Upper lobe of left lung (tissue), 6 donors: Measurements from ENCODE around the gene NAV2. TPM values are rescaled to one million over a fixed set of nuclear protein-coding genes. Genes with fewer than 3 reads are reported as not detected.
"Not testable (repeated sequence)": the region's sequence is repeated elsewhere in the genome, so short reads cannot be mapped to it uniquely, and the experiment has no call there.

ENCODE experiments used
- ATAC-seq, 2 donors: fragments of 200-7000 bp; cut with Tn5 transposase; one replicate each; pipeline ENCODE4 v1.9.1; 2022; ENCODE audit warnings: mild to moderate bottlenecking in 2 of 2, moderate library complexity in 2 of 2; ENCODE audit not compliant: low FRiP score in 2 of 2
- DNase-seq, 2 donors: peaks; one replicate each; pipeline ENCODE4 v3.0.0-alpha.2; 2019 to 2020
- H3K27ac ChIP-seq, 4 donors: fragments of 200-600 bp; sonication (generic); one replicate each; pipeline ENCODE4 v1.5.1; 2016 to 2019
- H3K27me3 ChIP-seq, 4 donors: fragments of 200-600 bp; sonication (generic); one replicate each; pipeline ENCODE4 v1.5.1; 2017 to 2019
- H3K36me3 ChIP-seq, 4 donors: fragments of 200-600 bp; sonication (generic); one replicate each; pipeline ENCODE4 v1.5.1; 2016 to 2019
- H3K4me1 ChIP-seq, 4 donors: fragments of 200-600 bp; sonication (generic); one replicate each; pipeline ENCODE4 v1.5.1; 2018 to 2019
- H3K4me3 ChIP-seq, 4 donors: fragments of 200-600 bp; sonication (generic); one replicate each; pipeline ENCODE4 v1.5.1; 2017 to 2019; ENCODE audit warnings: mild to moderate bottlenecking in 2 of 4, moderate library complexity in 1 of 4
- H3K9me3 ChIP-seq, 4 donors: fragments of 200-600 bp; sonication (generic); one replicate each; pipeline ENCODE4 v1.5.1; 2018 to 2019
- EP300 ChIP-seq, 4 donors: sonication (generic); formaldehyde crosslinking; IDR thresholded peaks; one replicate each; pipeline ENCODE4 v1.5.1; 2017; ENCODE audit warnings: antibody characterized with exemption in 4 of 4, control low read depth in 2 of 4
- POLR2A ChIP-seq, 4 donors: fragments of 450-650 bp; IDR thresholded peaks; one replicate each; pipeline ENCODE4 v1.5.1; 2016 to 2017; ENCODE audit warnings: antibody characterized with exemption in 4 of 4, mild to moderate bottlenecking in 2 of 4
- POLR2AphosphoS5 ChIP-seq, 2 donors: sonication (generic); formaldehyde crosslinking; IDR thresholded peaks; one replicate each; pipeline ENCODE4 v1.5.1; 2017; ENCODE audit warnings: antibody characterized with exemption in 2 of 2
- WGBS, 2 donors: methylation state at CpG; one replicate each; pipeline ENCODE4 v1.1.5; 2017 to 2018; 5-methylcytosine and 5-hydroxymethylcytosine counted together
- total RNA-seq, 6 donors: library from RNA; depleted of rRNA in 4 of 6; stranded (reverse); fragments of >200 nt in 4 of 6; gene quantifications; one replicate each; pipeline versions ENCODE4 v1.1.0 to v1.2.1, GENCODE V29; 2016 to 2021
- TF ChIP-seq, protein P1 (sequence below), 6 experiments: fragments of 450-650 bp in 4 of 6; fragments of 200-600 bp in 2 of 6; sonication (generic) in 2 of 6; IDR thresholded peaks; one replicate each; pipeline ENCODE4 v1.5.1; 2016 to 2019; ENCODE audit warnings: antibody characterized with exemption in 6 of 6
- donor health status: DM: no; HTN: no; CAD: no; lungs with moderate emphysema.
- donor health status: DM: no; HTN: yes; CAD: no; lungs with severe emphysema.

Gene NAV2
- total RNA-seq, 6 donors from 2014 or later: 40.5 to 61.4 (median 52.3) TPM

DNA sequence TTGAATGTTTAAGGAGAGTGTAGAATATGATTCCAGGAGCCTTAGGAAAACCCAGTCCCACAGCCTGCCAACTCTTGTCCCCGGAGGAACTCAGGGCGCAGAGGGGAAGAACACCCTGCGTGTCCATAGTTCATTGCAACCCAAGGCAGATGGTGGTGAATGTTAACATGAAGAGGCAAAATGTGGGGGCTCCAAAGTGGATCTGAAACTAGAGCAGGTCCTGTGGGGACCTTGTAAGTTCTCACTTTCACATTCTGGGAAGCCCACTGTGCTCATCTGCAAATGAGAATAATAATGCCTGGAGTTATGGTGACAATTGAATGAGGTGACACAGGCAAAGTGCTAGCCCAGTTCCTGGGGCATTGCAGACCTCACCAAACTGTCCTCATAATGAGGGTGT lies 246.6 kb downstream of the NAV2 start:
- DNase-seq: no peak
- no peak for ATAC-seq
- H3K27ac ChIP-seq: no peak overlapping the region

DNA sequence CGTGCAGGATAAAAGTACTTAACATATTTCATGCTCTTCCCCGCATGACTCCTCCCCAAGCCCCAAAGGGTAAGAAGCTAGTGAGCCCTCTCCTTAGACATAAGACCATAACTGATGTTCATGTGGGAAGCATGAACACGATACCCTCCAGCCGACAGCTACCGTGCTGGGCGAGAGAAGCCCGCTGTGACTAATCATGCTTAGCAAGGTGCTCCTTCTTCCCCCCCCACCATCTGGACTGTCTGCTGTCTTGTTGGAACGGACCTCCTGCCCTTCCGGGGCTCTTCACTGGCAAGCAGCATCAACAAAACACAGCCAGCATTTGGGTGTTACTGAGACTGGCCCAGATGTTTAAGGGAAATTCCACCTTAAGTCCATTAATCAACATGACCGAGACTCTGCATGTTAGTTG lies 247.0 kb downstream of the NAV2 start:
- Histone ChIP-seq H3K36me3 (peaks cover 0 to 3% (median 0%) of the 10 kb centered on the region in 4 donors), H3K9me3 (no peaks in the 10 kb centered on the region), H3K4me3 (no peak overlapping the region), H3K4me1 (peaks cover 0 to 8% (median 2%) of the 10 kb centered on the region in 4 donors), H3K27ac (no peak overlapping the region), H3K27me3 (no peaks in the 10 kb centered on the region)
- no peak for ATAC-seq
- no peak for TF ChIP-seq POLR2AphosphoS5 (IDR thresholded peaks at IDR 0.05)
- no peak for TF ChIP-seq EP300 (IDR thresholded peaks at IDR 0.05)
- TF ChIP-seq, protein P1, sequence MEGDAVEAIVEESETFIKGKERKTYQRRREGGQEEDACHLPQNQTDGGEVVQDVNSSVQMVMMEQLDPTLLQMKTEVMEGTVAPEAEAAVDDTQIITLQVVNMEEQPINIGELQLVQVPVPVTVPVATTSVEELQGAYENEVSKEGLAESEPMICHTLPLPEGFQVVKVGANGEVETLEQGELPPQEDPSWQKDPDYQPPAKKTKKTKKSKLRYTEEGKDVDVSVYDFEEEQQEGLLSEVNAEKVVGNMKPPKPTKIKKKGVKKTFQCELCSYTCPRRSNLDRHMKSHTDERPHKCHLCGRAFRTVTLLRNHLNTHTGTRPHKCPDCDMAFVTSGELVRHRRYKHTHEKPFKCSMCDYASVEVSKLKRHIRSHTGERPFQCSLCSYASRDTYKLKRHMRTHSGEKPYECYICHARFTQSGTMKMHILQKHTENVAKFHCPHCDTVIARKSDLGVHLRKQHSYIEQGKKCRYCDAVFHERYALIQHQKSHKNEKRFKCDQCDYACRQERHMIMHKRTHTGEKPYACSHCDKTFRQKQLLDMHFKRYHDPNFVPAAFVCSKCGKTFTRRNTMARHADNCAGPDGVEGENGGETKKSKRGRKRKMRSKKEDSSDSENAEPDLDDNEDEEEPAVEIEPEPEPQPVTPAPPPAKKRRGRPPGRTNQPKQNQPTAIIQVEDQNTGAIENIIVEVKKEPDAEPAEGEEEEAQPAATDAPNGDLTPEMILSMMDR (IDR thresholded peaks at IDR 0.05): no peak
- TF ChIP-seq POLR2A (IDR thresholded peaks at IDR 0.05): no peak
- DNase-seq: no peak
- 92 to 97% methylated on average over 10 of the region's 10 CpGs for WGBS, 2 donors

More for the DNA sequence above, 246.6 kb downstream of the NAV2 start:
- 88 to 91% methylated on average over 3 of the region's 3 CpGs for WGBS, 2 donors
- no peak overlapping the region for H3K4me3 ChIP-seq
- peaks cover 0 to 8% (median 2%) of the 10 kb centered on the region in 4 donors for H3K4me1 ChIP-seq
- H3K27me3 ChIP-seq: no peaks in the 10 kb centered on the region
- TF ChIP-seq POLR2AphosphoS5 (IDR thresholded peaks at IDR 0.05) (no peak), EP300 (IDR thresholded peaks at IDR 0.05) (no peak), POLR2A (IDR thresholded peaks at IDR 0.05) (no peak)
- TF ChIP-seq, protein P1 (IDR thresholded peaks at IDR 0.05): no peak
- H3K36me3 ChIP-seq: peaks cover 0 to 3% (median 0%) of the 10 kb centered on the region in 4 donors
- no peaks in the 10 kb centered on the region for H3K9me3 ChIP-seq

DNA sequence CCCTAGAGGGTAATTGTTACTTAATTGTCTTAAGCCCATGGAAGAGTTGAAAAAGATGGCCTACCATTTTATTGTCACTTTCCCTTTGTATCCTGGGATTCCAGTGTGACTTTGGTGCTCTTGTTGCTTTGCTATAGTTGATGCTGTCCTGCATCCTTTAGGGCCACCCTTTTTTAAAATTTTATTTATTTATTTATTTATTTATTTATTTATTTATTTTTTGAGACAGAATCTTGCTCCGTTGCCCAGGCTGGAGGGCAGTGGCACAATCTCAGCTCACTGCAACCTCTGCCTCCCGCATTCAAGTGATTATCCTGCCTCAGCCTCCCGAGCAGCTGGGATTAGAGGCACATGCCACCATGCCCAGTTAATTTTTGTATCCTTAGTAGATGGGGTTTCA lies 247.8 kb downstream of the NAV2 start:
- 92 to 94% methylated on average over 3 of the region's 3 CpGs for WGBS, 2 donors
- not testable (repeated sequence) for H3K36me3 ChIP-seq, ATAC-seq, H3K4me1 ChIP-seq, H3K27me3 ChIP-seq, H3K27ac ChIP-seq, H3K9me3 ChIP-seq, H3K4me3 ChIP-seq, DNase-seq

DNA sequence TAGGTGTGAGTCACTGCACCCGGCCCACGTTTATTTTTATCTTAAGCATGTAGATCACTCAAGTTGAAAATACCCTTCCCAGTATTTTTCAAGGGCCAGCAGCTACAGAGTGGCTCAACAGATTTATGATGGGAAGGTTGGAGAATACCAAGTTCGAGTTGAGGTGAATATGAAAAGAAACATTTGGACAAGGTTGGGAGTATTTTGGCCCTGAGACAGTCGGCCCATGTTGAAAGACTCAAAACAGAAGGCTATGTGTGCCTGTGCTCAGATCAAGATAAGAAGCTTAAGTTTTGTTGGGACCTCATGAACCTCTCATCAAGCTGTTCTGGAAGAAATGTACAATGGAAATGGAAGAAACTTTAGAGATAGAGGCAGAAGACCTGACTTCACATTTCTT lies 248.6 kb downstream of the NAV2 start:
- H3K27ac ChIP-seq: no peak overlapping the region
- ATAC-seq: no peak
- H3K4me3 ChIP-seq: no peak overlapping the region
- TF ChIP-seq, protein P1 (IDR thresholded peaks at IDR 0.05): no peak
- TF ChIP-seq POLR2AphosphoS5 (IDR thresholded peaks at IDR 0.05): no peak
- no peak for TF ChIP-seq POLR2A (IDR thresholded peaks at IDR 0.05)
- no peak for TF ChIP-seq EP300 (IDR thresholded peaks at IDR 0.05)
- DNase-seq: no peak
- peaks cover 0 to 3% (median 0%) of the 10 kb centered on the region in 4 donors for H3K36me3 ChIP-seq
- WGBS, 2 donors: 77 to 79% methylated on average over 4 of the region's 4 CpGs
- H3K27me3 ChIP-seq: no peaks in the 10 kb centered on the region
- H3K9me3 ChIP-seq: no peaks in the 10 kb centered on the region
- H3K4me1 ChIP-seq: peaks cover 0 to 8% (median 2%) of the 10 kb centered on the region in 4 donors

DNA sequence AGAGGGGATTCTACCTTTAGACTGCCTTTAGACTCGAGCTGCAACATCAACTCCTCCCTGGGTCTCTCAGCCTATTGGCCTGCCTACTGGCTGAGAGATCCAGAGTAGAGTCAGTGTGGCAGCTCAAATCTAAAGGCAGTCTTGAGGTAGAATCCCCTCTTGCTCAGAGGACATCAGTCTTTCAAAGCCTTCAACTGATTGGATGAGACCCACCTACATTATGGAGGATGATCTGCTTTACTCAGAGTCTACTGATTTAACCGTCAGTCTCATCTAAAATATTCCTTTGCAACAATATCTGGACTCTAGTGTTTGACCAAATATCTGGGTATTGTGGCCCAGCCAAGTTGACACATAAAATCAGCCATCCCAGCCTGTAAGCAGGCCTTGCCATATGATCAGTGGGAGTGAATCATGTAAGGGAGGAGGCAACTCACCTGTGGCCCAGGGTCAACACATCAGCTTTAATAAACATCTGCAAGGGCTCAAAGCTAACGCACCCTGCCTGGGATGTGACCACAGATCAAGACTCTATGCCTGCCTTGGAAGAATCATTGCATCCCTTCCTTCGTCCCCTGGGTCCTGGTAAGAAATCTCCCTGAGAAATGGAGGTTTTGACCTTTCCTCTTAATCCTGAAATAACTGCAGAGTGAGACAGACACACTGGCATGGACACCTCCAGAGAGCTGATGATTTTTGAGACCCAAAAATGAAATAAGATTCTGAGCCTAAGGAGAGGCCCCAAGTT lies 249.6 kb downstream of the NAV2 start:
- WGBS, 2 donors: 85 to 88% methylated on average over 4 of the region's 4 CpGs
- TF ChIP-seq EP300 (IDR thresholded peaks at IDR 0.05) (no peak), POLR2AphosphoS5 (IDR thresholded peaks at IDR 0.05) (no peak), POLR2A (IDR thresholded peaks at IDR 0.05) (no peak)
- TF ChIP-seq, protein P1 (IDR thresholded peaks at IDR 0.05): no peak
- no peak overlapping the region for H3K27ac ChIP-seq
- DNase-seq (no peak), ATAC-seq (no peak)
- peaks cover 0 to 3% (median 0%) of the 10 kb centered on the region in 4 donors for H3K36me3 ChIP-seq
- H3K4me3 ChIP-seq: no peak overlapping the region
- H3K9me3 ChIP-seq: no peaks in the 10 kb centered on the region
- H3K27me3 ChIP-seq: no peaks in the 10 kb centered on the region
- H3K4me1 ChIP-seq: peaks cover 0 to 8% (median 2%) of the 10 kb centered on the region in 4 donors
